Activated CD4-positive, alpha-beta memory T cell treated with anti-CD3 and anti-CD28 coated beads for 36 hours (primary cell): ENCODE measurements around the gene RYR1. TPM values are rescaled to one million over a fixed set of nuclear protein-coding genes. Genes with fewer than 3 reads are reported as not detected.
A peak's percentile ranks its signal among the peaks of the same experiment; 100 is the strongest.
"Not testable (repeated sequence)": the region's sequence is repeated elsewhere in the genome, so short reads cannot be mapped to it uniquely, and the experiment has no call there.

Experiments
- CTCF ChIA-PET: fragments of 350-600 bp; sonication (Branson Sonifier 250); formaldehyde crosslinking; loops from one replicate; lab custom pipeline; 2021; ENCODE audit warnings: antibody characterized with exemption, inconsistent platforms; lab: Charles Lee
- POLR2A ChIA-PET: fragments of 350-600 bp; sonication (Branson Sonifier 250); formaldehyde crosslinking; loops from one replicate; lab custom pipeline; 2021; ENCODE audit warnings: antibody characterized with exemption; lab: Charles Lee
- DNase-seq: peaks from one replicate; pipeline ENCODE4 v3.0.0-alpha.2; 2020
- H3K27ac Mint-ChIP-seq: one replicate; pipeline ENCODE4 v1.8.0; 2021; ENCODE audit warnings: mixed read lengths
- H3K27me3 Mint-ChIP-seq: one replicate; pipeline ENCODE4 v1.8.0; 2021; ENCODE audit warnings: mixed read lengths
- H3K36me3 Mint-ChIP-seq: one replicate; pipeline ENCODE4 v1.8.0; 2021; ENCODE audit warnings: mixed read lengths
- H3K4me1 Mint-ChIP-seq: one replicate; pipeline ENCODE4 v1.8.0; 2021; ENCODE audit warnings: low read depth, mixed read lengths
- H3K4me3 Mint-ChIP-seq: one replicate; pipeline ENCODE4 v1.8.0; 2021; ENCODE audit warnings: mild to moderate bottlenecking, mixed read lengths
- H3K9me3 Mint-ChIP-seq: one replicate; pipeline ENCODE4 v1.8.0; 2021; ENCODE audit warnings: mixed read lengths
- intact Hi-C: fragments of 100-400 bp; cut with micrococcal nuclease; formaldehyde crosslinking; loops from one replicate; pipeline ENCODE4 v1.15.1; 2023
- total RNA-seq, 2 experiments: library from RNA; stranded (reverse); gene quantifications; one replicate each; pipeline ENCODE4 v1.2.3, GENCODE V29; 2021

The RYR1 gene
- total RNA-seq, 2 experiments from 2014 or later = 2.4 to 2.5 TPM

DNA sequence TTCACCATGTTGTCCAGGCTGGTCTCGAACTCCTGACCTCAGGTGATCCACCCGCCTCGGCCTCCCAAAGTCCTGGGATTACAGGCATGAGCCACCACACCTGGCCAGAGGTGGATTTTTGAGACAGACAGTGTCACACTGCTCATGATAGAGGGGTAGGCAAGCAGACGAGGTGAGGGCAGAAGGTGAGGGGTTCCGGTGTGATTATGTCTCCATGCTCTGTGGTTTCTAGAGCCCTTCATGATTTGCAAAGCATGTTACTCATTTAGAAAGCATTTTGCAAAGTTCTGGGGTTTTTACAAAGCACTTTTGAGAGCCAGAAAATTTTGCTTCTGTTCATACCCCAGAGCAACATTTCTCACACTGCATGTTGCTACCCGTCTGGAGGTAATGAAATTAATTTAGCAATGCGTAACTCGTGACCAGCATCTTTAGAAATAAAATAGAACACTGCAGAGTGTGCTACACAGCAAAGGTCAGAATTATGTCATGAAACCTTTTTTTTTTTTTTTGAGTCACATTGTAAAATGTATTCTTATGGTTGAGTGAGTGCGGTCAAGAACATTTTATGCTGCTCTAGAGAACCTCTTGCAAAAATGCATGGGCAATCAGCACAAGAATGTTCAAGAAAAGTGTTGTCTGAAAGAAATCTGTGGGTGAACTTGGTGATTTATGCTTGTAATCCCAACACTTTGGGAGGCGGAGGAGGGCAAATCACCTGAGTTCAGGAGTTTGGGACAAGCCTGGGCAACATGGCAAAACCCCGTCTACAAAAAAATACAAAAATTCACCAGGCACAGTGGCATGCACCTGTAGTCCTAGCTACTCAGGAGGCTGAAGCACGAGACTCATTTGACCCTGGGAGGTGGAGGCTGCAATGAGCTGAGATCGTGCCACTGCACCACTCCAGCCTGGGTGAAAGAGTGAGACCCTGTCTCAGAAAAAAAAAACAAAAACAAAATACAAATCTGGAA lies 126.2 kb downstream of the RYR1 start:
- ChIA-PET POLR2A (no interaction called here), CTCF (interaction anchor here (0.6 kb wide), 1 partner anchor 43 kb away, joined by 3 read pairs; no protein-coding TSS in a partner anchor)
- H3K9me3 Mint-ChIP-seq = no peaks in the 10 kb centered on the region
- H3K4me3 Mint-ChIP-seq = peak overlapping the region; percentile 49
- H3K36me3 Mint-ChIP-seq = peaks cover 2% of the 10 kb centered on the region
- intact Hi-C loops = loop anchor here (1.0 to 5.0 kb wide), 7 partner anchors 8 to 293 kb away; partner anchors contain the start of genes EIF3K and MAP4K1
- peak overlapping the region; percentile 88 for H3K27ac Mint-ChIP-seq
- peaks cover 3% of the 10 kb centered on the region for H3K27me3 Mint-ChIP-seq
- peak; percentile 77 for DNase-seq
- peaks cover 58% of the 10 kb centered on the region for H3K4me1 Mint-ChIP-seq

DNA sequence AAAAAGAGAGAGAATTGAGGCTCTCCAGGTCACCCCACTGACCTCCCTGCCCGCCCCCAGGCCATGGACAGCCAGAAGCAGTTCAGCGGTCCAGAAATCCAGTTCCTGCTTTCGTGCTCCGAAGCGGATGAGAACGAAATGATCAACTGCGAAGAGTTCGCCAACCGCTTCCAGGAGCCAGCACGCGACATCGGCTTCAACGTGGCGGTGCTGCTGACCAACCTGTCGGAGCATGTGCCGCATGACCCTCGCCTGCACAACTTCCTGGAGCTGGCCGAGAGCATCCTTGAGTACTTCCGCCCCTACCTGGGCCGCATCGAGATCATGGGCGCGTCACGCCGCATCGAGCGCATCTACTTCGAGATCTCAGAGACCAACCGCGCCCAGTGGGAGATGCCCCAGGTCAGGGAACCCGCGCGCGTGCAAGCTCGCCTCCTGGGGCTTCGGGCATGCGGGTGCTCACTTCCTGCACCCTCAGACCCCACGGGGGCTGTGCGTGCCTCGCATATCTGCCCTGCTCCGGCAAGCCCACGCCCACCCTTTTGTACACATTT lies 127.6 kb downstream of the RYR1 start:
- no peak for DNase-seq
- Mint-ChIP-seq H3K4me3 (no peak overlapping the region), H3K9me3 (no peaks in the 10 kb centered on the region), H3K27me3 (peaks cover 8% of the 10 kb centered on the region), H3K27ac (no peak overlapping the region), H3K4me1 (peaks cover 58% of the 10 kb centered on the region), H3K36me3 (peaks cover 2% of the 10 kb centered on the region)
- CTCF ChIA-PET = no interaction called here
- intact Hi-C loops = no loop called here
- POLR2A ChIA-PET = no interaction called here

GRCh38 chr19:38561658-38562057 lies 128.2 kb downstream of the RYR1 start:
- Mint-ChIP-seq H3K36me3 (peaks cover 2% of the 10 kb centered on the region), H3K27ac (no peak overlapping the region), H3K27me3 (peaks cover 8% of the 10 kb centered on the region), H3K9me3 (no peaks in the 10 kb centered on the region), H3K4me1 (peaks cover 56% of the 10 kb centered on the region), H3K4me3 (no peak overlapping the region)
- ChIA-PET POLR2A (no interaction called here), CTCF (interaction anchor here (1.8 kb wide), 1 partner anchor 20 kb away, joined by 3 read pairs; no protein-coding TSS in a partner anchor)
- no peak for DNase-seq
- intact Hi-C loops = no loop called here

GRCh38 chr19:38562096-38562495 lies 128.6 kb downstream of the RYR1 start:
- H3K36me3 Mint-ChIP-seq = peaks cover 2% of the 10 kb centered on the region
- H3K27me3 Mint-ChIP-seq = peaks cover 8% of the 10 kb centered on the region
- no peaks in the 10 kb centered on the region for H3K9me3 Mint-ChIP-seq
- ChIA-PET CTCF (interaction anchor here (1.8 kb wide), 1 partner anchor 20 kb away, joined by 3 read pairs; no protein-coding TSS in a partner anchor), POLR2A (no interaction called here)
- H3K27ac Mint-ChIP-seq = no peak overlapping the region
- H3K4me3 Mint-ChIP-seq = no peak overlapping the region
- intact Hi-C loops = no loop called here
- peaks cover 52% of the 10 kb centered on the region for H3K4me1 Mint-ChIP-seq
- no peak for DNase-seq

- DNase-seq = no peak
- Mint-ChIP-seq H3K27ac (no peak overlapping the region), H3K4me1 (peaks cover 43% of the 10 kb centered on the region), H3K36me3 (peaks cover 2% of the 10 kb centered on the region), H3K27me3 (peaks cover 8% of the 10 kb centered on the region), H3K4me3 (no peak overlapping the region), H3K9me3 (no peaks in the 10 kb centered on the region)
- intact Hi-C loops = no loop called here
- CTCF ChIA-PET = interaction anchor here (1.8 kb wide), 1 partner anchor 18 kb away, joined by 3 read pairs; no protein-coding TSS in a partner anchor
- POLR2A ChIA-PET = no interaction called here
Measured at GRCh38 chr19:38563475-38563874, 130.0 kb downstream of the RYR1 start.

DNA sequence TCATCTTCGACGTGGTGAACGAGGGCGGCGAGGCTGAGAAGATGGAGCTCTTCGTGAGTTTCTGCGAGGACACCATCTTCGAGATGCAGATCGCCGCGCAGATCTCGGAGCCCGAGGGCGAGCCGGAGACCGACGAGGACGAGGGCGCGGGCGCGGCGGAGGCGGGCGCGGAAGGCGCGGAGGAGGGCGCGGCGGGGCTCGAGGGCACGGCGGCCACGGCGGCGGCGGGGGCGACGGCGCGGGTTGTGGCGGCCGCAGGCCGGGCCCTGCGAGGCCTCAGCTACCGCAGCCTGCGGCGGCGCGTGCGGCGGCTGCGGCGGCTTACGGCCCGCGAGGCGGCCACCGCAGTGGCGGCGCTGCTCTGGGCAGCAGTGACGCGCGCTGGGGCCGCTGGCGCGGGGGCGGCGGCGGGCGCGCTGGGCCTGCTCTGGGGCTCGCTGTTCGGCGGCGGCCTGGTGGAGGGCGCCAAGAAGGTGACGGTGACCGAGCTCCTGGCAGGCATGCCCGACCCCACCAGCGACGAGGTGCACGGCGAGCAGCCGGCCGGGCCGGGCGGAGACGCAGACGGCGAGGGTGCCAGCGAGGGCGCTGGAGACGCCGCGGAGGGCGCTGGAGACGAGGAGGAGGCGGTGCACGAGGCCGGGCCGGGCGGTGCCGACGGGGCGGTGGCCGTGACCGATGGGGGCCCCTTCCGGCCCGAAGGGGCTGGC lies 131.6 kb downstream of the RYR1 start:
- H3K9me3 Mint-ChIP-seq = no peaks in the 10 kb centered on the region
- peak overlapping the region; percentile 62 for H3K4me3 Mint-ChIP-seq
- CTCF ChIA-PET = interaction anchor here (0.6 to 1.4 kb wide), 5 partner anchors 11 to 162 kb away, joined by 3 to 4 read pairs (median 3); partner anchors contain the start of gene FAM98C
- H3K36me3 Mint-ChIP-seq = no peaks in the 10 kb centered on the region
- POLR2A ChIA-PET = no interaction called here
- H3K27ac Mint-ChIP-seq = no peak overlapping the region
- DNase-seq = peak; percentile 27
- peaks cover 7% of the 10 kb centered on the region for H3K27me3 Mint-ChIP-seq
- H3K4me1 Mint-ChIP-seq = peaks cover 33% of the 10 kb centered on the region
- intact Hi-C loops = no loop called here

DNA sequence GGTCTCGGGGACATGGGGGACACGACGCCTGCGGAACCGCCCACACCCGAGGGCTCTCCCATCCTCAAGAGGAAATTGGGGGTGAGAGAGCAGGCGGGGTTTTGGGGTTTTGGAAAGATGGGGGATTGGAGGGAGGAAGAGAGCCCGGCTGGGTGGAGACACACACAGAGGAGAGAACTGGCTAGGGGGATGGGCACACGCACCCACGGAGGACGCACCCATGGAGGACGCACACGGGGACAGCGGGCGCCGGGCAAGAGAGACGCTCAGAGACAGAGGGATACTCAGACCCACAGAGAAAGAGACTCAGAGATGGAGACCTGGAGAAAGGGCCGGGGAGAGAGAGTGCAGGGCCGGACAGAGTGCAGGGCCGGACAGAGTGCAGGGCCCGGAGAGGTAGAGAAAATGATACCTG lies 132.2 kb downstream of the RYR1 start:
- Mint-ChIP-seq H3K4me3 (no peak overlapping the region), H3K27ac (no peak overlapping the region), H3K9me3 (no peaks in the 10 kb centered on the region), H3K4me1 (peaks cover 29% of the 10 kb centered on the region), H3K36me3 (no peaks in the 10 kb centered on the region), H3K27me3 (peaks cover 7% of the 10 kb centered on the region)
- intact Hi-C loops = no loop called here
- ChIA-PET CTCF (no interaction called here), POLR2A (no interaction called here)
- no peak for DNase-seq

DNA sequence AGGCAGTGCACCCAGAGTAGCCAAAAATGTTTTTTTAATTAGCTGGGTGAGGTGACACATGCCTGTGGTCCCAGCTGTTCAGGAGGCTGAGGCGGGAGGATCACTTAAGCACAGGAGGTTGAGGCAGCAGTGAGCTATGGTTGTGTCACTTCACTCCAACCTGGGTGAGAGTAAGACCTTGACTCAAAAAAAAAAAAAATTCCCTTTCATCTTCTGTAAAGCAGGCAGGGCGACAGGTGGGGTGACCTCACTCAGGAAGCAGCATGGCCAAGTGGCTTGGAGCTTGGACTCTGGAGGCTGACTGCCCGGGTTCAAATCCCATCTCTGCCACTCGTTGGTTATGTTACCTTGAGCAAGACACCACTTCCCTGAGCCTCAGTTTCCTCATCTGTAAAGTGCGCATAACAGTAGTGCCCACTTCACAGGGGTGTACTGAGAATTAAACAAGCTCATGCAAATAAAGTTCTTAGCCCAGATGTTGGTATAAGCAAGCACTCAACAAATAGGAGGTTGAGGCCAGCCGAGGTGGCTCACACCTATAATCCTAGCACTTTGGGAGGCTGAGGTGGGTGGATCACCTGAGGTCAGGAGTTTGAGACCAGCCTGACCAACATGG lies 136.0 kb downstream of the RYR1 start:
- intact Hi-C loops = loop anchor here (1.0 kb wide), 1 partner anchor 10 kb away; no protein-coding TSS in a partner anchor
- Mint-ChIP-seq H3K36me3 (no peaks in the 10 kb centered on the region), H3K9me3 (no peaks in the 10 kb centered on the region), H3K27me3 (peaks cover 7% of the 10 kb centered on the region), H3K4me1 (peaks cover 8% of the 10 kb centered on the region), H3K4me3 (no peak overlapping the region), H3K27ac (no peak overlapping the region)
- ChIA-PET CTCF (interaction anchor here (0.7 to 1.0 kb wide), 4 partner anchors 10 to 166 kb away, joined by 3 to 4 read pairs (median 3); partner anchors contain the start of gene FAM98C), POLR2A (interaction anchor here (0.6 to 0.7 kb wide), 2 partner anchors 38 to 92 kb away, joined by 4 to 7 read pairs; no protein-coding TSS in a partner anchor)
- DNase-seq = peak; percentile 29

DNA sequence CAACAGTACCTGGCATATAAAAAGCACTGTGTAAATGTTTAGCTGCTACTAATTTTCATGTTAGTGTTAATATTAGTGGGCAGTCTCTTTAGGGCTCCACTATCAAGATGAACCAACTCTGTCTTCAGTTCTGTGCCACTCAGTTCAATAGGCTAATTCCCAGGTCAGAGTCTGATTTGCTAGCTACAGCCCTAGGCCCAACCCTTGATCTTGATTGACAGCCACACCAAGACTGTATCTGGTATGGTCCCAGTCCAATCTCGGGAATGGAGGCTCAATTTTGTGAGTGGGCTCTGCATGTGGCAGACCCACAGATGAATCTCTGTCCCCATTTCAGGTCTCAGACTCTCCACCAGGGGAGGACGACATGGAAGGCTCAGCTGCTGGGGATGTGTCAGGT lies 138.2 kb downstream of the RYR1 start:
- intact Hi-C loops = no loop called here
- no peak overlapping the region for H3K27ac Mint-ChIP-seq
- no peaks in the 10 kb centered on the region for H3K27me3 Mint-ChIP-seq
- DNase-seq = no peak
- CTCF ChIA-PET = no interaction called here
- no peaks in the 10 kb centered on the region for H3K36me3 Mint-ChIP-seq
- H3K9me3 Mint-ChIP-seq = no peaks in the 10 kb centered on the region
- no peaks in the 10 kb centered on the region for H3K4me1 Mint-ChIP-seq
- H3K4me3 Mint-ChIP-seq = no peak overlapping the region
- POLR2A ChIA-PET = no interaction called here

DNA sequence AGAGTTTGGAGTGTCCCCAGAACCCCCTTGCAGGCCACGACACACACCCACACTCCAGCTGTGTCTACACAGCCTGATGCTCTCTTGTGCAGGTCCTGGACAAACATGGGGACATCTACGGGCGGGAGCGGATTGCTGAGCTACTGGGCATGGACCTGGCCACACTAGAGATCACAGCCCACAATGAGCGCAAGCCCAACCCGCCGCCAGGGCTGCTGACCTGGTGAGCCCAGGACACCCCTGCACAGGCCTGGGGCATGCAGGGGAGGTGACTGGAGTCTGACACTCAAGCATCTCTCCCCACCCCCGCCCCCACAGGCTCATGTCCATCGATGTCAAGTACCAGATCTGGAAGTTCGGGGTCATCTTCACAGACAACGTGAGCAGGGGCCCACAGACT lies 144.3 kb downstream of the RYR1 start:
- peaks cover 7% of the 10 kb centered on the region for H3K4me1 Mint-ChIP-seq
- ChIA-PET CTCF (no interaction called here), POLR2A (no interaction called here)
- no peak overlapping the region for H3K4me3 Mint-ChIP-seq
- DNase-seq = no peak
- H3K9me3 Mint-ChIP-seq = no peaks in the 10 kb centered on the region
- H3K27ac Mint-ChIP-seq = no peak overlapping the region
- H3K36me3 Mint-ChIP-seq = no peaks in the 10 kb centered on the region
- intact Hi-C loops = no loop called here
- no peaks in the 10 kb centered on the region for H3K27me3 Mint-ChIP-seq

- H3K9me3 Mint-ChIP-seq, H3K27ac Mint-ChIP-seq, POLR2A ChIA-PET, H3K4me3 Mint-ChIP-seq, intact Hi-C loops, H3K27me3 Mint-ChIP-seq, DNase-seq, H3K36me3 Mint-ChIP-seq: not testable (repeated sequence)
- CTCF ChIA-PET = interaction anchor here (0.7 to 1.5 kb wide), 4 partner anchors 10 to 535 kb away, joined by 3 to 6 read pairs (median 4); no protein-coding TSS in a partner anchor
- H3K4me1 Mint-ChIP-seq = peaks cover 11% of the 10 kb centered on the region
Measured at GRCh38 chr19:38579304-38579703, 145.8 kb downstream of the RYR1 start.
